ENCODE results near the gene CPB2. TPM values are rescaled to one million over a fixed set of nuclear protein-coding genes. Genes with fewer than 3 reads are reported as not detected.
A peak's percentile ranks its signal among the peaks of the same experiment; 100 is the strongest.

Gene CPB2
- total RNA-seq, 4 donors from 2014 or later, result 0.42 to 1.4 TPM; not detected in 2

DNA sequence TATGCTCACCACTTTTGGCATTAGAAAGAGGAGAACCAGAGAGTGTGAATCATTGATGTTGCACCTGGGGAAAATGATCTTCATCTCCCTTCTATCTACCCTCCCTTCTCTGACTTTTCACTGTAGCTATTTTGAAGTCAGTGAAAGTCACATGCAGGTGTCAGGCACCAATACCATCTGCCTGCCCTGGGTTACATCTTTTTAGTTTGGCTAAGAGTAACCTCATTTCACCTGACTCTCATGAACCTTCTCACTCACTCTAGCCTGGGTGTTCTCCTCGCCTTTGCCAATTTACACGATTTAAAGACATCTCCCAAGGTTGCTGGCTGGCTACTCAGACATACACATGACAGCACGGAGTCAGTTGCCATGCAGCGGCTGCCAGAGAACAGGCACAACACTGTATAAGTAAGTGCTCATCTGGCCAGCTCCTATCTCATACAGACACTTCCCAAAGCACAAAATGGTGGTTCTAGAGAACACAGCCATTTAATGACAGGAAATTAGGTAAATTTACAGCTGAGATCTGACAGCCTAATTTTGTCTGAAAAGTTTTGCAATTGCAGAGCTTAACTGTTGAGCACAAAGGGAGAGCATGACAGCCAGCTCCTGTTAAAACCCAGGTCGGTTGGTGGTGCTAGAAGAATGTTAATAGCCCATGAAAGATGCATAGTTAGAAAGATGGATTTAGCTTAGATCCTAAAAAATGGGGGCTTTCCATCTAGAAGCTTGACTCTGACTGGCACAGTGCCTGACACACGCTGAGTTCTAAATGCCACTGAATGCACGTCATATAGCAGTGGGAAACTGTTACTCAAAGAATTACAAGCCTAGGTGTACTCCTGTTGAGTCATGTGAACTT is 44.7 kb upstream of the CPB2 start:
- Histone ChIP-seq H3K27ac (no peak overlapping the region), H3K4me3 (no peak overlapping the region), H3K4me1 (no peaks in the 10 kb centered on the region), H3K36me3 (no peaks in the 10 kb centered on the region), H3K27me3 (no peaks in the 10 kb centered on the region), H3K9me3 (no peaks in the 10 kb centered on the region)
- DNase-seq, result no peak
- in situ Hi-C loops (cut with MboI; ENCODE audit: low sequenced_read_pairs in 4 of 4) (loop anchor here in 3 of 4 donors (25.0 kb wide), 2 partner anchors 337 to 637 kb away; no protein-coding TSS in a partner anchor), intact Hi-C loops (cut with DNase I; ENCODE audit: low total_unique reads) (no loop called here)
- ATAC-seq, result peak in 1 of 2 donors; percentile 54
- TF ChIP-seq, protein P1, sequence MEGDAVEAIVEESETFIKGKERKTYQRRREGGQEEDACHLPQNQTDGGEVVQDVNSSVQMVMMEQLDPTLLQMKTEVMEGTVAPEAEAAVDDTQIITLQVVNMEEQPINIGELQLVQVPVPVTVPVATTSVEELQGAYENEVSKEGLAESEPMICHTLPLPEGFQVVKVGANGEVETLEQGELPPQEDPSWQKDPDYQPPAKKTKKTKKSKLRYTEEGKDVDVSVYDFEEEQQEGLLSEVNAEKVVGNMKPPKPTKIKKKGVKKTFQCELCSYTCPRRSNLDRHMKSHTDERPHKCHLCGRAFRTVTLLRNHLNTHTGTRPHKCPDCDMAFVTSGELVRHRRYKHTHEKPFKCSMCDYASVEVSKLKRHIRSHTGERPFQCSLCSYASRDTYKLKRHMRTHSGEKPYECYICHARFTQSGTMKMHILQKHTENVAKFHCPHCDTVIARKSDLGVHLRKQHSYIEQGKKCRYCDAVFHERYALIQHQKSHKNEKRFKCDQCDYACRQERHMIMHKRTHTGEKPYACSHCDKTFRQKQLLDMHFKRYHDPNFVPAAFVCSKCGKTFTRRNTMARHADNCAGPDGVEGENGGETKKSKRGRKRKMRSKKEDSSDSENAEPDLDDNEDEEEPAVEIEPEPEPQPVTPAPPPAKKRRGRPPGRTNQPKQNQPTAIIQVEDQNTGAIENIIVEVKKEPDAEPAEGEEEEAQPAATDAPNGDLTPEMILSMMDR (IDR thresholded peaks at IDR 0.05 in 4 of 5, conservative IDR thresholded peaks at IDR 0.05 in 1 of 5), result no peak
- TF ChIP-seq POLR2A (IDR thresholded peaks at IDR 0.05), result no peak

DNA sequence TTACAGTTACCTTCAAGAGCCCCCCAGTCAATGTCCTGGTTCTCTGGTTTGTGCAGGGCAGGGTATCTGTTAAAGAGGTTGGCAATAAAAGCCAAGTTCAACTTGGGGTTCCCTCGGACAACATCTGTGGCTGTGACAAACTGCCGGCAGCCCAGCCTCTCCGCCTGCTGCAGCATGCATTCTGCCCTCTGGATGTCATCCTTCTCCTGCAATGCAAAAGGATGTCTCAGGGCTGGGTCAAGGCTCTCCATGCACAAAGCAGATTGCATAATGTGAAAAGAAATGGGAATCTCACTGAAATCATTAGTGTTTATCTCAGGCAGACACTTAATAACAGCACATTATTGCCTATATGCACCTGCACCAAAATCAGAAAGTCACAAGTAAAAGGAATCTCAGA is 42.1 kb upstream of the CPB2 start:
- TF ChIP-seq, protein P1 (IDR thresholded peaks at IDR 0.05 in 4 of 5, conservative IDR thresholded peaks at IDR 0.05 in 1 of 5), result no peak
- TF ChIP-seq POLR2A (IDR thresholded peaks at IDR 0.05), result no peak
- Histone ChIP-seq H3K27ac (no peak overlapping the region), H3K36me3 (no peaks in the 10 kb centered on the region), H3K4me3 (no peak overlapping the region), H3K4me1 (no peaks in the 10 kb centered on the region), H3K27me3 (peaks cover 0 to 3% (median 0%) of the 10 kb centered on the region in 3 donors), H3K9me3 (no peaks in the 10 kb centered on the region)
- in situ Hi-C loops (cut with MboI; ENCODE audit: low sequenced_read_pairs in 4 of 4) (loop anchor here in 1 of 4 donors (25.0 kb wide), 1 partner anchor 335 kb away; no protein-coding TSS in a partner anchor), intact Hi-C loops (cut with DNase I; ENCODE audit: low total_unique reads) (no loop called here)
- DNase-seq (no peak), ATAC-seq (no peak)

DNA sequence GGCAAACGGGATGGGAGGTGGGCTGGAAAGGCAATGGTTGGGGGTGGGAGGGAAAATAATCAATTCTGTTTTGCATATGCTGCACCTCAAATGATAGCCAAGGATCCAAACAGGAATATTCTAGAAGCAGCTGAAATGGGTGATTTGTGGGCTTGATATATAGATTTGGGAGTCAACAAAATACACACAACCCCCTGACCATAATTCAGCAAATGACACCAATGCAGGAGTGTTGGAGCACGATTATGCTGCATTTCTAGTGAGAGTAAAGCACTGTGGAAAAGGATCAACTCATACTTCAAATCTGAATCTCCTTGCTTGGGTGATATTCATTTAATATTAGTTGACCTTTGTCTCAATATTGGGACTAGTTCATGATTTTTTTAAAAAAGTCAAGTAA is 41.1 kb upstream of the CPB2 start:
- ATAC-seq, result no peak
- Histone ChIP-seq H3K27ac (no peak overlapping the region), H3K27me3 (peaks cover 0 to 4% (median 0%) of the 10 kb centered on the region in 3 donors), H3K4me1 (no peaks in the 10 kb centered on the region), H3K36me3 (no peaks in the 10 kb centered on the region), H3K9me3 (no peaks in the 10 kb centered on the region), H3K4me3 (no peak overlapping the region)
- intact Hi-C loops (cut with DNase I; ENCODE audit: low total_unique reads) (no loop called here), in situ Hi-C loops (cut with MboI; ENCODE audit: low sequenced_read_pairs in 4 of 4) (loop anchor here in 1 of 4 donors (25.0 kb wide), 1 partner anchor 334 kb away; no protein-coding TSS in a partner anchor)
- TF ChIP-seq, protein P1 (IDR thresholded peaks at IDR 0.05 in 4 of 5, conservative IDR thresholded peaks at IDR 0.05 in 1 of 5), result no peak
- TF ChIP-seq POLR2A (IDR thresholded peaks at IDR 0.05), result no peak
- DNase-seq, result no peak

DNA sequence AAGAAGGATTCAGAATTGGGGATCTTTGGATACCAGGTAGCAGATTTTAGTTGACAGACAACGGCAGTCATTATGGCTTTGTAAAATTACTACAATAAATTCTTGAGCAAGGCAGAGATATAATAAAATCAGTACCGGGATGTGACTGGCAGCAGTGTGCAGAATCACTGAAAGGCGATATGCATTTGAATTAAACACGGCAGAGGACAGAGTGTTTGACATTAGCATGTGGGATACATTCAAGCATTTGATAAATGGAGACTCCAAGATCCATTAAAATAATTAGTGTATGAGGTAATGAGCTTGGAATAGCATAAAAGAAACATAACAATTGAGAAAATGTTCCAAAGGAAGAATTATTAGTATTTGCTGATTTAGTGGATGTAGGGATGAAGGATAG is 40.3 kb upstream of the CPB2 start:
- intact Hi-C loops (cut with DNase I; ENCODE audit: low total_unique reads), result no loop called here
- ATAC-seq, result no peak
- H3K36me3 ChIP-seq, result no peaks in the 10 kb centered on the region
- no peaks in the 10 kb centered on the region for H3K9me3 ChIP-seq
- TF ChIP-seq POLR2A (IDR thresholded peaks at IDR 0.05), result no peak
- TF ChIP-seq, protein P1 (IDR thresholded peaks at IDR 0.05 in 4 of 5, conservative IDR thresholded peaks at IDR 0.05 in 1 of 5), result no peak
- no peak overlapping the region for H3K27ac ChIP-seq
- in situ Hi-C loops (cut with MboI; ENCODE audit: low sequenced_read_pairs in 4 of 4), result loop anchor here in 1 of 4 donors (25.0 kb wide), 1 partner anchor 333 kb away; no protein-coding TSS in a partner anchor
- DNase-seq, result no peak
- H3K4me3 ChIP-seq, result no peak overlapping the region
- peaks cover 0 to 4% (median 0%) of the 10 kb centered on the region in 3 donors for H3K27me3 ChIP-seq
- no peaks in the 10 kb centered on the region for H3K4me1 ChIP-seq
